Measurements from ENCODE around the gene CAMTA1. TPM values are rescaled to one million over a fixed set of nuclear protein-coding genes. Genes with fewer than 3 reads are reported as not detected.

Gene CAMTA1
- total RNA-seq, 1 experiment from 2014 or later, result 118 TPM

DNA sequence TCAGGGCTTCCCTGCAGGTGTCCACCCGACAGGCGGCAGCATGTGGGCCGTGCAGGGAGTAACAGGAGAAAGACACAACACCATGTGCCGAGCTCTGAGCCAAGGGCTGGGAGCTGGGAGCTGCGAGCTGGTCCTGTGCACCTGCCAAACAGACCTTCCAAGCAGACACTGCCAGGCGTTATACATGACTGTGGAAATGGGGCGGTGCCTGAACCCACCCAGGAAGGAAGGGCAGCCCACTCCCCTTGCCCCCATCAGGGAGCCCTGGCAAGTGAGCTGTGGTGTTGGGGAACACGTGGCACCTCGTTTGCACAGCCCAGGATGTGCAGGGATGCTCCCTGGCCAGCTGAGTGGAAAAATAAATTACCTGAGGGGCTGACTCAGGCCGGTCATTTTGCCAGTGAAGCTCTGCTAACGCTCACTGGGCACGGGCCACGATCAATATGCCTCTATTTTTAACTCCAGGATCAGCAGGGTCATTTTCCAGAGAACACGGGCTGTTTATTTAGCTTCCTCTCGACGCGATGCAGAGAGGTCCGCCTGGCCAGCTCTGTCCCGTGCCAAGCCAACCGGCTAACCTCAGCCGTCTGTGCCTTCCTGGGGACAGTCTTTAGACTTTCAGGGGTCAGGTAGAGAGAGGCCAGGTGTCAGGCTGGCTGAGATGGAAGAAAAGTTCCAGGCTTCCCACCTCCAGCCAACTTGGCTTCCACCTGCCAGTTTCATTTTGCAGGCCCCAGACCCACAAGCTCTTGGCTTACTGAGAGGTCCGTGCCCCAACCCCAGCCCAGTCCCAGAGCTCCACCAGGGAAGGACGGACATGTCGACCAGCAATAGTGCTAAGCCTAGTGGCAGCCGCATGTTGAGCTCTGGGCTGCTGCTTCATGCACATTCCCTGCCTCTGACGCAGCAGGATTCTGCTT lies 789.1 kb downstream of the CAMTA1 start:
- Histone ChIP-seq H3K36me3 (ENCODE audit: insufficient read depth, low read length) (no peaks in the 10 kb centered on the region), H3K27me3 (ENCODE audit: low read length) (no peaks in the 10 kb centered on the region), H3K27ac (ENCODE audit: low read length) (no peak overlapping the region), H3K9ac (ENCODE audit: low read length) (no peak overlapping the region), H4K20me1 (ENCODE audit: insufficient read depth, low read depth, low read length) (no peaks in the 10 kb centered on the region; the same call in 1 of the 2 replicates), H3K9me2 (replicated peaks; ENCODE audit: insufficient read depth, low read length) (no peaks in the 10 kb centered on the region), H3K9me3 (ENCODE audit: low read length) (no peaks in the 10 kb centered on the region), H3K4me2 (ENCODE audit: low read depth, low read length, poor library complexity, severe bottlenecking) (no peak overlapping the region), H3K4me1 (ENCODE audit: low read length) (no peaks in the 10 kb centered on the region), H3K4me3 (ENCODE audit: low read length) (no peak overlapping the region), H2AFZ (ENCODE audit: low read length) (no peak overlapping the region), H3K79me2 (ENCODE audit: low read length) (no peaks in the 10 kb centered on the region)
- DNase-seq, result no peak

DNA sequence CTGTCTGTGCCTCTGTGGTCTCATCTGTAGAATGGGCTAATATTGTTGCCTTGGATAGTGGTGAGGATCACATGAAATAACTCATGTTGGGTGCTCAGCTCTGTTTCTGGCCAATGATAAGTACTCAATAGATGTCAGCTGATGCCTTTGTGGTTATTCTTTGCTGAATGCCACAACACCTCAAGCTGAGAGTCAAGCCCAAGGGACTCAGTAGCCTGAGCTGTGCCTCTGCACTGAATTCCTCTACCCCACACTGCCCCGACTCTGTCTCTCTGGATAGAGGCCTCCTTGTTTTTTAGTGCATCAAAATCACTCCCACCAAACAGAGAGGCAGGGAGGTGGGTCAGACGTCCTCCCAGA lies 789.8 kb downstream of the CAMTA1 start:
- Histone ChIP-seq H3K4me1 (ENCODE audit: low read length) (no peaks in the 10 kb centered on the region), H3K9me2 (replicated peaks; ENCODE audit: insufficient read depth, low read length) (no peaks in the 10 kb centered on the region), H2AFZ (ENCODE audit: low read length) (no peak overlapping the region), H3K79me2 (ENCODE audit: low read length) (no peaks in the 10 kb centered on the region), H3K27me3 (ENCODE audit: low read length) (no peaks in the 10 kb centered on the region), H3K9ac (ENCODE audit: low read length) (no peak overlapping the region), H3K27ac (ENCODE audit: low read length) (no peak overlapping the region), H3K4me2 (ENCODE audit: low read depth, low read length, poor library complexity, severe bottlenecking) (no peak overlapping the region), H3K9me3 (ENCODE audit: low read length) (no peaks in the 10 kb centered on the region), H4K20me1 (ENCODE audit: insufficient read depth, low read depth, low read length) (no peaks in the 10 kb centered on the region; the same call in 1 of the 2 replicates), H3K4me3 (ENCODE audit: low read length) (no peak overlapping the region), H3K36me3 (ENCODE audit: insufficient read depth, low read length) (no peaks in the 10 kb centered on the region)
- DNase-seq, result no peak

- no peak overlapping the region for H3K4me2 ChIP-seq (ENCODE audit: low read depth, low read length, poor library complexity, severe bottlenecking)
- no peak for DNase-seq
- no peaks in the 10 kb centered on the region for H3K79me2 ChIP-seq (ENCODE audit: low read length)
- no peak overlapping the region for H3K4me3 ChIP-seq (ENCODE audit: low read length)
- H3K9me3 ChIP-seq (ENCODE audit: low read length), result no peaks in the 10 kb centered on the region
- no peak overlapping the region for H3K9ac ChIP-seq (ENCODE audit: low read length)
- H3K4me1 ChIP-seq (ENCODE audit: low read length), result no peaks in the 10 kb centered on the region
- H3K27ac ChIP-seq (ENCODE audit: low read length), result no peak overlapping the region
- H3K27me3 ChIP-seq (ENCODE audit: low read length), result no peaks in the 10 kb centered on the region
- H3K36me3 ChIP-seq (ENCODE audit: insufficient read depth, low read length), result no peaks in the 10 kb centered on the region
- no peaks in the 10 kb centered on the region for H3K9me2 ChIP-seq (replicated peaks; ENCODE audit: insufficient read depth, low read length)
- H4K20me1 ChIP-seq (ENCODE audit: insufficient read depth, low read depth, low read length), result no peaks in the 10 kb centered on the region; the same call in 1 of the 2 replicates
- H2AFZ ChIP-seq (ENCODE audit: low read length), result no peak overlapping the region
Observed at GRCh38 chr1:7576946-7577657, 791.8 kb downstream of the CAMTA1 start.

DNA sequence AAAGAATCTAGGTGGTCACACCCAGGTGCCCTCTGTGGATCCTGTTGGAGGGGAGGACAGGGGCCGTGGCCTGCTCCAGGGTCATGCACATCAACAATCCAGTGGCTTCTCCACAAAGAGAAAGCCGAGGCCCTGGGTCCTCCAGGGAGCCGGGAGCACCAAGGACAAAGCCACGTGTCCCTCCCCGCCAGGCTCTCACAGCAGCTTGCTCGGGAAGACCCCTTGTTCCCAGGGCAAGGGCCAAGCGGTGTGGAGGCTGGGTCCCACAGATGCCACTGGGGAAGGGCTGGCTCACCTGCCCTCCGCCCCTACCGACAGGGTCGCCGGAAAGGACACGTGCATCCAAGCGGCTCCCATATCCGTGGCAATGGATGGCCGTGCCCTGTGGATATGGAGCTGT lies 793.0 kb downstream of the CAMTA1 start:
- H3K4me1 ChIP-seq (ENCODE audit: low read length), result no peaks in the 10 kb centered on the region
- no peak overlapping the region for H3K4me2 ChIP-seq (ENCODE audit: low read depth, low read length, poor library complexity, severe bottlenecking)
- no peak overlapping the region for H3K27ac ChIP-seq (ENCODE audit: low read length)
- H2AFZ ChIP-seq (ENCODE audit: low read length), result no peak overlapping the region
- H3K9me2 ChIP-seq (replicated peaks; ENCODE audit: insufficient read depth, low read length), result no peaks in the 10 kb centered on the region
- H3K9me3 ChIP-seq (ENCODE audit: low read length), result no peaks in the 10 kb centered on the region
- no peak for DNase-seq
- H3K27me3 ChIP-seq (ENCODE audit: low read length), result no peaks in the 10 kb centered on the region
- no peak overlapping the region for H3K4me3 ChIP-seq (ENCODE audit: low read length)
- no peaks in the 10 kb centered on the region for H3K36me3 ChIP-seq (ENCODE audit: insufficient read depth, low read length)
- H3K79me2 ChIP-seq (ENCODE audit: low read length), result no peaks in the 10 kb centered on the region
- H4K20me1 ChIP-seq (ENCODE audit: insufficient read depth, low read depth, low read length), result no peaks in the 10 kb centered on the region; the same call in 1 of the 2 replicates
- H3K9ac ChIP-seq (ENCODE audit: low read length), result no peak overlapping the region

DNA sequence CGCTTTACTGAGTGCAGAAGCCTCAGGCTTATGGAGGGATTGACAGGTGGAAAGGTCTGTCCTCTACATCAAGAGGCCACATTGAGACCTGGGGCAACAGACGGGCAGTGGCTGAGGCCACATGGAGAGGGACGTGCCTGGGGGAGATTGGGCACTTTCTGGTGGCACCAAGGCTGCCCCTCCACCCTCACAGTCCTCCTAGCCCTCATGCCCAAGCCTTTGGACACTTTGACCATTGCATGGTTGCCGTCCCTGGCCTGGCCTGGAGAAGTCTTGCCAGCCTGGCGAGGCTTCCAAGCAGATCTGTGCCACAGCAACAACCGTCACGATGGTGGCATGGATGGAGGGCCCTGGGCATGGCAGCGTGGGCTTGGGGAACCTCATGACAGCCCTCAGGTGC lies 793.8 kb downstream of the CAMTA1 start:
- H3K79me2 ChIP-seq (ENCODE audit: low read length), result no peaks in the 10 kb centered on the region
- H3K9me2 ChIP-seq (replicated peaks; ENCODE audit: insufficient read depth, low read length), result no peaks in the 10 kb centered on the region
- no peak overlapping the region for H3K27ac ChIP-seq (ENCODE audit: low read length)
- H4K20me1 ChIP-seq (ENCODE audit: insufficient read depth, low read depth, low read length), result no peaks in the 10 kb centered on the region; the same call in 1 of the 2 replicates
- H3K4me3 ChIP-seq (ENCODE audit: low read length), result no peak overlapping the region
- no peak overlapping the region for H3K4me2 ChIP-seq (ENCODE audit: low read depth, low read length, poor library complexity, severe bottlenecking)
- no peaks in the 10 kb centered on the region for H3K27me3 ChIP-seq (ENCODE audit: low read length)
- no peak for DNase-seq
- no peaks in the 10 kb centered on the region for H3K36me3 ChIP-seq (ENCODE audit: insufficient read depth, low read length)
- H2AFZ ChIP-seq (ENCODE audit: low read length), result no peak overlapping the region
- H3K9ac ChIP-seq (ENCODE audit: low read length), result no peak overlapping the region
- no peaks in the 10 kb centered on the region for H3K9me3 ChIP-seq (ENCODE audit: low read length)
- no peaks in the 10 kb centered on the region for H3K4me1 ChIP-seq (ENCODE audit: low read length)

- H3K4me1 ChIP-seq (ENCODE audit: low read length), result no peaks in the 10 kb centered on the region
- H3K9ac ChIP-seq (ENCODE audit: low read length), result no peak overlapping the region
- no peaks in the 10 kb centered on the region for H3K79me2 ChIP-seq (ENCODE audit: low read length)
- H3K9me2 ChIP-seq (replicated peaks; ENCODE audit: insufficient read depth, low read length), result no peaks in the 10 kb centered on the region
- no peak for DNase-seq
- no peaks in the 10 kb centered on the region for H3K9me3 ChIP-seq (ENCODE audit: low read length)
- H3K27me3 ChIP-seq (ENCODE audit: low read length), result no peaks in the 10 kb centered on the region
- no peaks in the 10 kb centered on the region for H3K36me3 ChIP-seq (ENCODE audit: insufficient read depth, low read length)
- H3K4me3 ChIP-seq (ENCODE audit: low read length), result no peak overlapping the region
- H4K20me1 ChIP-seq (ENCODE audit: insufficient read depth, low read depth, low read length), result no peaks in the 10 kb centered on the region; the same call in 1 of the 2 replicates
- H3K4me2 ChIP-seq (ENCODE audit: low read depth, low read length, poor library complexity, severe bottlenecking), result no peak overlapping the region
- H2AFZ ChIP-seq (ENCODE audit: low read length), result no peak overlapping the region
- H3K27ac ChIP-seq (ENCODE audit: low read length), result no peak overlapping the region
Observed at GRCh38 chr1:7579831-7580804, 794.9 kb downstream of the CAMTA1 start.

GRCh38 chr1:7580923-7581753 lies 795.9 kb downstream of the CAMTA1 start:
- Histone ChIP-seq H3K9me2 (replicated peaks; ENCODE audit: insufficient read depth, low read length) (no peaks in the 10 kb centered on the region), H3K36me3 (ENCODE audit: insufficient read depth, low read length) (no peaks in the 10 kb centered on the region), H3K9me3 (ENCODE audit: low read length) (no peaks in the 10 kb centered on the region), H3K4me3 (ENCODE audit: low read length) (no peak overlapping the region), H3K27ac (ENCODE audit: low read length) (no peak overlapping the region), H3K79me2 (ENCODE audit: low read length) (no peaks in the 10 kb centered on the region), H3K27me3 (ENCODE audit: low read length) (no peaks in the 10 kb centered on the region), H4K20me1 (ENCODE audit: insufficient read depth, low read depth, low read length) (no peaks in the 10 kb centered on the region), H3K4me2 (ENCODE audit: low read depth, low read length, poor library complexity, severe bottlenecking) (no peak overlapping the region), H3K4me1 (ENCODE audit: low read length) (no peaks in the 10 kb centered on the region), H3K9ac (ENCODE audit: low read length) (no peak overlapping the region), H2AFZ (ENCODE audit: low read length) (no peak overlapping the region)
- DNase-seq, result no peak
